GM12878 (cell line): ENCODE results near the gene PCDHA4. TPM values are rescaled to one million over a fixed set of nuclear protein-coding genes. Genes with fewer than 3 reads are reported as not detected.

Source experiments
- KAT2A ChIP-seq: conservative IDR thresholded peaks from 2 replicates; pipeline ENCODE4 v1.6.1; 2011; ENCODE audit warnings: low read depth, low read length; ENCODE audit not compliant: control insufficient read depth
- NRF1 ChIP-seq: conservative IDR thresholded peaks from 2 replicates; pipeline ENCODE4 v1.6.1; 2011; ENCODE audit warnings: mild to moderate bottlenecking, low read depth, low read length, improper control_type of control experiment
- SPI1 ChIP-seq: IDR thresholded peaks from 2 replicates; pipeline ENCODE4 v1.6.1; 2011; ENCODE audit warnings: low read depth, mild to moderate bottlenecking, low read length, moderate library complexity, borderline replicate concordance; ENCODE audit not compliant: insufficient read depth
- SREBF1 ChIP-seq: IDR thresholded peaks from 2 replicates; pipeline ENCODE4 v1.6.1; 2012; ENCODE audit warnings: mild to moderate bottlenecking, low read length
- SRF ChIP-seq, 2 experiments: IDR thresholded peaks; 2 replicates each; pipeline ENCODE4 v1.6.1; 2011; ENCODE audit warnings: low read depth in 2 of 2, low read length in 2 of 2, mild to moderate bottlenecking in 1 of 2, moderate library complexity in 1 of 2
- polyA plus RNA-seq, 11 experiments: library from polyadenylated mRNA; depleted of rRNA in 4 of 11; unstranded in 6 of 11; stranded (reverse) in 5 of 11; fragments of >200 nt; fragmentation: Nextera tagmentation in 4 of 11; fragmentation: Illumina TruSeq in 1 of 11; extraction: Ambion mirVana in 4 of 11; extraction: Trizol in 1 of 11; gene quantifications; 1 replicate in 1 of 11; 2 replicates in 10 of 11; pipeline versions ENCODE4 v1.2.1 to v1.2.3, GENCODE V29; 2011 to 2016; ENCODE audit warnings: inconsistent platforms in 2 of 11, missing spikeins in 2 of 11, low read depth in 1 of 11
- total RNA-seq, 4 experiments: library from RNA; depleted of rRNA in 3 of 4; stranded (reverse); fragments of >200 nt in 3 of 4; fragmentation: Illumina TruSeq in 1 of 4; extraction: Trizol in 1 of 4; gene quantifications; 2 replicates each; pipeline versions ENCODE4 v1.2.1 to v1.2.3, GENCODE V29; 2013 to 2021
- TF ChIP-seq, protein P1 (sequence below): fragments of 450-650 bp; IDR thresholded peaks from 2 replicates; pipeline ENCODE4 v1.6.1; 2017; ENCODE audit warnings: mild to moderate bottlenecking, moderate library complexity
- TF ChIP-seq, protein P2 (sequence below): fragments of 450-650 bp; IDR thresholded peaks from 2 replicates; pipeline ENCODE4 v1.6.1; 2017; ENCODE audit warnings: borderline replicate concordance

The PCDHA4 gene
- total and polyA plus RNA-seq, 10 of the 15 experiments (the other 5 are each of a cell fraction or from before 2014, with no cell fraction given), result not detected

DNA sequence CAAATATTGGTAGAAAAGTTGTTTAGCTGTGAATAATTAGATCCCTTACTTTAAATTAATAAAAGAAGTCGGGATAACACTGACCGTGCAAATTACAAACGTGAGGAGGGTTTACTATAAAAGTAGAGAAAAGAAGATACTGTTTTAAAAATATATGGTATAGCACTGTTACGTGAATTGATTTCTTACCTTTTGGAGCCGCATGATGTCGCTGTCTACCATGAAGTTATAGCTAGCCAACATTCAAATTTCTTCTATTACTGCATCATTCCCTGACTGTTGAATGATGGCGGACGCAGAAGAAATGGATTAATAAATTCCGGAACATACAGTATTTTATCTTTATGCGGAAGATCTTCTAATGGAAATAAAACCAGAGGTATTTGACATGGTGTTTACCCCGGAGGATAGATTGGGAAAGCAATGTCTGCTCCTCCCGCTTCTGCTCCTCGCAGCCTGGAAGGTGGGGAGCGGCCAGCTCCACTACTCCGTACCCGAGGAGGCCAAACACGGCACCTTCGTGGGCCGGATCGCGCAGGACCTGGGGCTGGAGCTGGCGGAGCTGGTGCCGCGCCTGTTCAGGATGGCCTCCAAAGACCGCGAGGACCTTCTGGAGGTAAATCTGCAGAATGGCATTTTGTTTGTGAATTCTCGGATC is 21.0 kb downstream of the PCDHA4 start, which contains the start of gene PCDHA6 (continued):
- no peak for TF ChIP-seq SPI1
- no peak for TF ChIP-seq SRF (IDR thresholded peaks at IDR 0.05; ENCODE audit: low read depth in 2 of 2, low read length in 2 of 2)
- no peak for TF ChIP-seq KAT2A
- TF ChIP-seq, protein P1, sequence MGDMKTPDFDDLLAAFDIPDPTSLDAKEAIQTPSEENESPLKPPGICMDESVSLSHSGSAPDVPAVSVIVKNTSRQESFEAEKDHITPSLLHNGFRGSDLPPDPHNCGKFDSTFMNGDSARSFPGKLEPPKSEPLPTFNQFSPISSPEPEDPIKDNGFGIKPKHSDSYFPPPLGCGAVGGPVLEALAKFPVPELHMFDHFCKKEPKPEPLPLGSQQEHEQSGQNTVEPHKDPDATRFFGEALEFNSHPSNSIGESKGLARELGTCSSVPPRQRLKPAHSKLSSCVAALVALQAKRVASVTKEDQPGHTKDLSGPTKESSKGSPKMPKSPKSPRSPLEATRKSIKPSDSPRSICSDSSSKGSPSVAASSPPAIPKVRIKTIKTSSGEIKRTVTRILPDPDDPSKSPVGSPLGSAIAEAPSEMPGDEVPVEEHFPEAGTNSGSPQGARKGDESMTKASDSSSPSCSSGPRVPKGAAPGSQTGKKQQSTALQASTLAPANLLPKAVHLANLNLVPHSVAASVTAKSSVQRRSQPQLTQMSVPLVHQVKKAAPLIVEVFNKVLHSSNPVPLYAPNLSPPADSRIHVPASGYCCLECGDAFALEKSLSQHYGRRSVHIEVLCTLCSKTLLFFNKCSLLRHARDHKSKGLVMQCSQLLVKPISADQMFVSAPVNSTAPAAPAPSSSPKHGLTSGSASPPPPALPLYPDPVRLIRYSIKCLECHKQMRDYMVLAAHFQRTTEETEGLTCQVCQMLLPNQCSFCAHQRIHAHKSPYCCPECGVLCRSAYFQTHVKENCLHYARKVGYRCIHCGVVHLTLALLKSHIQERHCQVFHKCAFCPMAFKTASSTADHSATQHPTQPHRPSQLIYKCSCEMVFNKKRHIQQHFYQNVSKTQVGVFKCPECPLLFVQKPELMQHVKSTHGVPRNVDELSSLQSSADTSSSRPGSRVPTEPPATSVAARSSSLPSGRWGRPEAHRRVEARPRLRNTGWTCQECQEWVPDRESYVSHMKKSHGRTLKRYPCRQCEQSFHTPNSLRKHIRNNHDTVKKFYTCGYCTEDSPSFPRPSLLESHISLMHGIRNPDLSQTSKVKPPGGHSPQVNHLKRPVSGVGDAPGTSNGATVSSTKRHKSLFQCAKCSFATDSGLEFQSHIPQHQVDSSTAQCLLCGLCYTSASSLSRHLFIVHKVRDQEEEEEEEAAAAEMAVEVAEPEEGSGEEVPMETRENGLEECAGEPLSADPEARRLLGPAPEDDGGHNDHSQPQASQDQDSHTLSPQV, result no peak
- no peak for TF ChIP-seq SREBF1
- TF ChIP-seq, protein P2, sequence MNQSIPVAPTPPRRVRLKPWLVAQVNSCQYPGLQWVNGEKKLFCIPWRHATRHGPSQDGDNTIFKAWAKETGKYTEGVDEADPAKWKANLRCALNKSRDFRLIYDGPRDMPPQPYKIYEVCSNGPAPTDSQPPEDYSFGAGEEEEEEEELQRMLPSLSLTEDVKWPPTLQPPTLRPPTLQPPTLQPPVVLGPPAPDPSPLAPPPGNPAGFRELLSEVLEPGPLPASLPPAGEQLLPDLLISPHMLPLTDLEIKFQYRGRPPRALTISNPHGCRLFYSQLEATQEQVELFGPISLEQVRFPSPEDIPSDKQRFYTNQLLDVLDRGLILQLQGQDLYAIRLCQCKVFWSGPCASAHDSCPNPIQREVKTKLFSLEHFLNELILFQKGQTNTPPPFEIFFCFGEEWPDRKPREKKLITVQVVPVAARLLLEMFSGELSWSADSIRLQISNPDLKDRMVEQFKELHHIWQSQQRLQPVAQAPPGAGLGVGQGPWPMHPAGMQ, result no peak
- TF ChIP-seq NRF1, result no peak
